Measurements from ENCODE around the gene IL1RAPL1.

Gene IL1RAPL1

DNA sequence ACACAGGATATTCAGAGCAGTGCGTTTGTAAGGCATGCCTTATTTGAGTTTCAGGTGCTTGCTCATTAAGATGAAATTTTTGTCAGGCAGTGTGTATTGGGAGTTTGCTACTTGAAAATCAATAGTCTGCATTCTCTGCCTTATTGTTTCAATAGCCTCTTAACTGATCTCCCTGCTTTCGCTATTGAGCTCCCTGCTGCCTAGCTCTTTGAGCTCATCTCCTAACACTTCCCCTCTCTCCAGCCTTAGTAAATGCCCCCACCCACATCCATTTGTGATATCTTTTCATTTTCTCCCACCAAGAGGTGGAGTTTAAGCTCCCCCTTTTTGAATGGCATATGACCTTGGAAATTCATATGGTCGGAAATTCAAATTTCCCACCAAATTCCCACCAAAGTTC is 256.6 kb downstream of the IL1RAPL1 start:
- TF ChIP-seq PPARA (CRISPR knock-in tag; IDR thresholded peaks at IDR 0.05; ENCODE audit: borderline replicate concordance) (no peak), ISL1 (CRISPR knock-in tag; IDR thresholded peaks at IDR 0.05) (no peak), BACH2 (CRISPR knock-in tag; IDR thresholded peaks at IDR 0.05; ENCODE audit: borderline replicate concordance) (no peak), ARNTL (CRISPR knock-in tag; IDR thresholded peaks at IDR 0.05; ENCODE audit: borderline replicate concordance, low read depth) (no peak), SNAI2 (CRISPR knock-in tag; IDR thresholded peaks at IDR 0.05) (no peak), RARB (CRISPR knock-in tag; IDR thresholded peaks at IDR 0.05) (no peak), GLIS3 (CRISPR knock-in tag; IDR thresholded peaks at IDR 0.05) (no peak)
- TF ChIP-seq, protein P1, sequence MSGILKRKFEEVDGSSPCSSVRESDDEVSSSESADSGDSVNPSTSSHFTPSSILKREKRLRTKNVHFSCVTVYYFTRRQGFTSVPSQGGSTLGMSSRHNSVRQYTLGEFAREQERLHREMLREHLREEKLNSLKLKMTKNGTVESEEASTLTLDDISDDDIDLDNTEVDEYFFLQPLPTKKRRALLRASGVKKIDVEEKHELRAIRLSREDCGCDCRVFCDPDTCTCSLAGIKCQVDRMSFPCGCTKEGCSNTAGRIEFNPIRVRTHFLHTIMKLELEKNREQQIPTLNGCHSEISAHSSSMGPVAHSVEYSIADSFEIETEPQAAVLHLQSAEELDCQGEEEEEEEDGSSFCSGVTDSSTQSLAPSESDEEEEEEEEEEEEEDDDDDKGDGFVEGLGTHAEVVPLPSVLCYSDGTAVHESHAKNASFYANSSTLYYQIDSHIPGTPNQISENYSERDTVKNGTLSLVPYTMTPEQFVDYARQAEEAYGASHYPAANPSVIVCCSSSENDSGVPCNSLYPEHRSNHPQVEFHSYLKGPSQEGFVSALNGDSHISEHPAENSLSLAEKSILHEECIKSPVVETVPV (CRISPR knock-in tag; IDR thresholded peaks at IDR 0.05), result no peak
- ATAC-seq, result no peak

DNA sequence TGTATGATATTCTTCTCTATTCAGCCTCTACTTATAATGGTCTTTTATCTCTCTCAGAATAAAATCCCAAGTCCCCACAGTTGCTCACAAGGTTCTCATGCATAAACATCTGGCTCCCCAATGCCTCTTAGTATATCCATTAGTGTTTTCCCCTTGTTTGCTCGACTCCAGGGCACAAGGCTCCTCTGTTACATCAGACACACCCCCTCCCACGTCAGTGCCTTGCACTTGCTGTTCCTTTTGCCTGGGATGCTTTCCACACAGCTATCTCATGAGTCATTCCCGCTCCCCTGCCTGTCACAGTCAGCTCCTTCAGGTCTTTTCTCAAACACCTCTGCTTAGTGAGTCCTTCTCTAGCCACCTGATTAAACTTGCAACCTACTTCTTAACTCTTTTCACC is 260.2 kb downstream of the IL1RAPL1 start:
- ATAC-seq, result no peak
- TF ChIP-seq ZNF8 (CRISPR knock-in tag; IDR thresholded peaks at IDR 0.05), result no peak
- no peak for TF ChIP-seq ISL1 (CRISPR knock-in tag; IDR thresholded peaks at IDR 0.05)
- TF ChIP-seq, protein P2, sequence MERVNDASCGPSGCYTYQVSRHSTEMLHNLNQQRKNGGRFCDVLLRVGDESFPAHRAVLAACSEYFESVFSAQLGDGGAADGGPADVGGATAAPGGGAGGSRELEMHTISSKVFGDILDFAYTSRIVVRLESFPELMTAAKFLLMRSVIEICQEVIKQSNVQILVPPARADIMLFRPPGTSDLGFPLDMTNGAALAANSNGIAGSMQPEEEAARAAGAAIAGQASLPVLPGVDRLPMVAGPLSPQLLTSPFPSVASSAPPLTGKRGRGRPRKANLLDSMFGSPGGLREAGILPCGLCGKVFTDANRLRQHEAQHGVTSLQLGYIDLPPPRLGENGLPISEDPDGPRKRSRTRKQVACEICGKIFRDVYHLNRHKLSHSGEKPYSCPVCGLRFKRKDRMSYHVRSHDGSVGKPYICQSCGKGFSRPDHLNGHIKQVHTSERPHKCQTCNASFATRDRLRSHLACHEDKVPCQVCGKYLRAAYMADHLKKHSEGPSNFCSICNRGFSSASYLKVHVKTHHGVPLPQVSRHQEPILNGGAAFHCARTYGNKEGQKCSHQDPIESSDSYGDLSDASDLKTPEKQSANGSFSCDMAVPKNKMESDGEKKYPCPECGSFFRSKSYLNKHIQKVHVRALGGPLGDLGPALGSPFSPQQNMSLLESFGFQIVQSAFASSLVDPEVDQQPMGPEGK (CRISPR knock-in tag; IDR thresholded peaks at IDR 0.05; ENCODE audit: borderline replicate concordance), result no peak
- no peak for TF ChIP-seq ARNTL (CRISPR knock-in tag; IDR thresholded peaks at IDR 0.05; ENCODE audit: borderline replicate concordance, low read depth)
- no peak for TF ChIP-seq ZFP3 (CRISPR knock-in tag; IDR thresholded peaks at IDR 0.05)
- no peak for TF ChIP-seq PPARA (CRISPR knock-in tag; IDR thresholded peaks at IDR 0.05; ENCODE audit: borderline replicate concordance)

DNA sequence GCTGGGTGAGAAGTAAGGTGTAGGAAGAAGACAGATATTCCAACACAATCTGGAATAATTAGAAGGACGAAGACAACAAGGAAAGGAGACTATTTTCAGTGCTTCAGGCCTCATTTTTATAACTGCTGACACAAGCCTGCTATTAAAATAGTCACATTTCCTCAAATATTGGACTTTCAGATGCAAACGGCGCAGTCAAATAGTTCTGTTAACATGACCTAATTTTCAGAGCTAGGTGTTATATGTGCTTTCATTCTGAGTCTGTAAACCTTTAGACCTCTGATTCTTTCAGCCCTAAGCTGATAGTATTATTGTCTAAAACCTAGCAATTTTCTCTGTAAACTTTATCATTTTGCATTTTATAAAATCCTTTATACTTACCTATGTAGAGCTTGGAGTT is 261.5 kb downstream of the IL1RAPL1 start:
- no peak for ATAC-seq
- TF ChIP-seq, protein P3, sequence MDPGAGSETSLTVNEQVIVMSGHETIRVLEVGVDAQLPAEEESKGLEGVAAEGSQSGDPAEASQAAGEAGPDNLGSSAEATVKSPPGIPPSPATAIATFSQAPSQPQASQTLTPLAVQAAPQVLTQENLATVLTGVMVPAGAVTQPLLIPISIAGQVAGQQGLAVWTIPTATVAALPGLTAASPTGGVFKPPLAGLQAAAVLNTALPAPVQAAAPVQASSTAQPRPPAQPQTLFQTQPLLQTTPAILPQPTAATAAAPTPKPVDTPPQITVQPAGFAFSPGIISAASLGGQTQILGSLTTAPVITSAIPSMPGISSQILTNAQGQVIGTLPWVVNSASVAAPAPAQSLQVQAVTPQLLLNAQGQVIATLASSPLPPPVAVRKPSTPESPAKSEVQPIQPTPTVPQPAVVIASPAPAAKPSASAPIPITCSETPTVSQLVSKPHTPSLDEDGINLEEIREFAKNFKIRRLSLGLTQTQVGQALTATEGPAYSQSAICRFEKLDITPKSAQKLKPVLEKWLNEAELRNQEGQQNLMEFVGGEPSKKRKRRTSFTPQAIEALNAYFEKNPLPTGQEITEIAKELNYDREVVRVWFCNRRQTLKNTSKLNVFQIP (CRISPR knock-in tag; IDR thresholded peaks at IDR 0.05; ENCODE audit: borderline replicate concordance, low read depth), result no peak
- no peak for TF ChIP-seq OSR1 (CRISPR knock-in tag; IDR thresholded peaks at IDR 0.05)
- TF ChIP-seq, protein P4, sequence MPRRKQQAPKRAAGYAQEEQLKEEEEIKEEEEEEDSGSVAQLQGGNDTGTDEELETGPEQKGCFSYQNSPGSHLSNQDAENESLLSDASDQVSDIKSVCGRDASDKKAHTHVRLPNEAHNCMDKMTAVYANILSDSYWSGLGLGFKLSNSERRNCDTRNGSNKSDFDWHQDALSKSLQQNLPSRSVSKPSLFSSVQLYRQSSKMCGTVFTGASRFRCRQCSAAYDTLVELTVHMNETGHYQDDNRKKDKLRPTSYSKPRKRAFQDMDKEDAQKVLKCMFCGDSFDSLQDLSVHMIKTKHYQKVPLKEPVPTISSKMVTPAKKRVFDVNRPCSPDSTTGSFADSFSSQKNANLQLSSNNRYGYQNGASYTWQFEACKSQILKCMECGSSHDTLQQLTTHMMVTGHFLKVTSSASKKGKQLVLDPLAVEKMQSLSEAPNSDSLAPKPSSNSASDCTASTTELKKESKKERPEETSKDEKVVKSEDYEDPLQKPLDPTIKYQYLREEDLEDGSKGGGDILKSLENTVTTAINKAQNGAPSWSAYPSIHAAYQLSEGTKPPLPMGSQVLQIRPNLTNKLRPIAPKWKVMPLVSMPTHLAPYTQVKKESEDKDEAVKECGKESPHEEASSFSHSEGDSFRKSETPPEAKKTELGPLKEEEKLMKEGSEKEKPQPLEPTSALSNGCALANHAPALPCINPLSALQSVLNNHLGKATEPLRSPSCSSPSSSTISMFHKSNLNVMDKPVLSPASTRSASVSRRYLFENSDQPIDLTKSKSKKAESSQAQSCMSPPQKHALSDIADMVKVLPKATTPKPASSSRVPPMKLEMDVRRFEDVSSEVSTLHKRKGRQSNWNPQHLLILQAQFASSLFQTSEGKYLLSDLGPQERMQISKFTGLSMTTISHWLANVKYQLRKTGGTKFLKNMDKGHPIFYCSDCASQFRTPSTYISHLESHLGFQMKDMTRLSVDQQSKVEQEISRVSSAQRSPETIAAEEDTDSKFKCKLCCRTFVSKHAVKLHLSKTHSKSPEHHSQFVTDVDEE (CRISPR knock-in tag; IDR thresholded peaks at IDR 0.05), result no peak
- no peak for TF ChIP-seq CSDC2 (CRISPR knock-in tag; IDR thresholded peaks at IDR 0.05)
- TF ChIP-seq, protein P2 (CRISPR knock-in tag; IDR thresholded peaks at IDR 0.05; ENCODE audit: borderline replicate concordance), result no peak
- no peak for TF ChIP-seq ZC3H10 (CRISPR knock-in tag; IDR thresholded peaks at IDR 0.05)
- no peak for TF ChIP-seq TCF4 (CRISPR knock-in tag; IDR thresholded peaks at IDR 0.05; ENCODE audit: borderline replicate concordance)
- no peak for TF ChIP-seq ARNTL (CRISPR knock-in tag; IDR thresholded peaks at IDR 0.05; ENCODE audit: borderline replicate concordance, low read depth)

DNA sequence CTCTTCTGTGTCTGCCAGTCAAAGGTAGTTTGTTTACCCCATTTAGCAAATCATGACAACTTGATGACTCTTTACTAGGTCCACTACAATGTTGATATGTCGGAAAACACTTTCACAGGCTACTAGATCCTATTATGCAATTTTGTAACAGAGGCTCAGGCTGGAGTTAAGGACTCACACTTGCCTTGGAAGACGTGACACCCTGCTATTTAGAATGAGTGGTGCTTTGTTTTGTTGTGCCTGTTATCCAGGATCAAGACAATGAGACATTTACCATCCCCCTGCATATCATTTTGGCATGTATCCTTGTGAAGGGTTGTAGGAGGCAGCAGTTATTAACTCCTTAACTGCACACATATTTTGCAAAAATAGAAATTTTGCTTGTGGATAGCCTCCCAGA is 263.7 kb downstream of the IL1RAPL1 start:
- no peak for ATAC-seq
- TF ChIP-seq ESRRG (CRISPR knock-in tag; IDR thresholded peaks at IDR 0.05) (no peak), CSDC2 (CRISPR knock-in tag; IDR thresholded peaks at IDR 0.05) (no peak), GLIS3 (CRISPR knock-in tag; IDR thresholded peaks at IDR 0.05) (no peak), ISL1 (CRISPR knock-in tag; IDR thresholded peaks at IDR 0.05) (no peak)

All from SK-N-SH treated with all-trans-retinoic acid at 6 μM for 48 hours (cell line).